ENCODE data around the gene ELL2. TPM values are rescaled to one million over a fixed set of nuclear protein-coding genes. Genes with fewer than 3 reads are reported as not detected.

Gene ELL2
- total and polyA plus RNA-seq, 7 donors, result 6.7 to 35.3 (median 26.6) TPM

DNA sequence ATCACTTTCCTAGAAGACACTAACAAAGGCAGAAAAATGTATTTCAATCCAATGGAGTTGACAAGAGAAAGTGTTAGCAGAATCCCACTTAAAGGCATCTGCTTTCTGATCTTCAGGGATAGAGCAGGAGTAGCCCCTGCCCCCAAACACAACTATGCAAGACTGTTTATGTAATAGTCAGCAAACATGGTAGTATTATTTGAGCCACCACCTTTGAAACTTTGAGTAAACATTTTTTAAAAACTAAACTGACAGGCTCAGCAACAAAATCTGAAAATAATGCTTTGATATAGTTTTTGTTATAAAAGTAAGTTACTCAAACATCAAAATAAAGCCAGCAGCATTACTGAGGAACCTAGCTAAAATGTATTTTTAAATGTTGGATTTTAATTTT is 4.8 kb downstream of the ELL2 start:
- no peak overlapping the region for H3K4me3 ChIP-seq
- TF ChIP-seq CTCF (IDR thresholded peaks at IDR 0.05) (no peak), EP300 (IDR thresholded peaks at IDR 0.05) (no peak), POLR2AphosphoS5 (IDR thresholded peaks at IDR 0.05) (no peak), POLR2A (IDR thresholded peaks at IDR 0.05) (no peak)
- peaks cover 0 to 62% (median 42%) of the 10 kb centered on the region in 4 donors for H3K4me1 ChIP-seq
- DNase-seq, result no peak
- intact Hi-C loops (cut with DNase I), result loop anchor here (5.0 kb wide), 1 partner anchor 380 kb away; no protein-coding TSS in a partner anchor
- no peaks in the 10 kb centered on the region for H3K9me3 ChIP-seq
- H3K27me3 ChIP-seq, result no peaks in the 10 kb centered on the region
- H3K27ac ChIP-seq, result peak overlapping the region in 2 of 4 donors; percentile 55 to 56
- H3K36me3 ChIP-seq, result no peaks in the 10 kb centered on the region

DNA sequence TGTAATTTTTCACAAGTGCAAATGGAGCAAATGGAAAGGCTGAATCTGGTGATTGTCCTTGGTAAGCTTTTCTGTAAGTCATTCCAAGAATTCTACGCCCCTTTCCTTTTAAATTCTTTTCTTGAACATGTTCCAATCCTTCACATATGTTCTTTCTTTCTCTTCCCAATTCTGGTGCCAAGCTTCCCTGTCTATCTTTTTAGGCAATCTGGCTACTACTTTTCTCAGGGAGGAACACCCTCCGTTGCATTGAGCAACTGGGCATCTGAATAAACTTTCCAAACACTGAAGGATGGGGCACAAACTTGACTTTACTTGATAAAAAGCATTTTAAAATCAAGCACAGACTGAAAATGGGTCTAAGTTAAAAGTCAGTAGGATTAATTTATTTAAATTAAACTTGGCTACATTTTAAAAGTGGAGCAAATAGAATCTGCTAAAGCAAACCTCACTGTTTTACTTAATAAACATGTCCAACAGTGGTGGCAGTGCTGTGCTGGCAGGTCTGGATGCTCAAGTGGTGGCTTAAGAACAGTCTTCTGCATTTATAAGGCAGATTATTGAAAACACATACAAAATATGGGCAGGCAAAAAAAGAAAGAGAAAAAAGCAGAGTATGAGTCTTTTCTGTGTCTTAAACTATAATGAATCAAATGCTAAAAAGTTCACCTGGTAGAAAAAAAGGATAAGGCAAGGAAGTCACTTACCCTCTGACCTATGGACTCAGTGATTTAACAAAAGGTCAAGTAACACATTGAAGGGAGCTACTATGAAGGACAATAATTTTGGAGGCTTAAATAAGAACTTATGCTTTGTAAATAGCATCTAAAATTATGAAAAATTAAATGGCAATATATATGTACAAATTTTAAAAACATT is 5.4 kb downstream of the ELL2 start:
- intact Hi-C loops (cut with DNase I), result loop anchor here (5.0 kb wide), 1 partner anchor 381 kb away; no protein-coding TSS in a partner anchor
- DNase-seq, result no peak
- WGBS, 2 donors, result 77 to 87% methylated on average over 2 of the region's 2 CpGs
- TF ChIP-seq POLR2A (IDR thresholded peaks at IDR 0.05) (no peak), POLR2AphosphoS5 (IDR thresholded peaks at IDR 0.05) (no peak), EP300 (IDR thresholded peaks at IDR 0.05) (no peak), CTCF (IDR thresholded peaks at IDR 0.05) (no peak)
- H3K36me3 ChIP-seq, result no peaks in the 10 kb centered on the region
- H3K27ac ChIP-seq, result peak overlapping the region in 3 of 4 donors; percentile 17 to 56 (median 55)
- H3K4me3 ChIP-seq, result no peak overlapping the region
- peaks cover 0 to 62% (median 42%) of the 10 kb centered on the region in 4 donors for H3K4me1 ChIP-seq
- H3K9me3 ChIP-seq, result no peaks in the 10 kb centered on the region
- H3K27me3 ChIP-seq, result no peaks in the 10 kb centered on the region

DNA sequence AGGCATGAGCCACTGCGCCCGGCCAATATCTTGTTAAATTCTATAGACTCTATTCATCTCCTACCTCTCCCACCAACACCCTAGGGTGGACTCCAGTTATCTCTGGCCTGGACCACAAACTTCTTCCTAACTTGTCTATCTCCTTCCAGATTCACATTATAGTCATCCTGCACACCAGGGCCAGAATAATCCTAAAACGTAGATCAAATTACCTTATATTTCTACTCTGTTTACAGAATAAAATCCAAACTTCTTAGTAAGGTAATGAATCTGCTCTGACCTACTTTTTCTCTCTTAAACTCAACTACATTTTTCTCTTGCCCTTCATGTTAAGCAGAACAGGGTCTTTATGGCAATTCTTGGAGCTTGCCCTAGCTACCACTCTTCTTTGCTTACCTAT is 6.9 kb downstream of the ELL2 start:
- no peak for DNase-seq
- intact Hi-C loops (cut with DNase I), result loop anchor here (5.0 kb wide), 1 partner anchor 383 kb away; no protein-coding TSS in a partner anchor
- 92 to 93% methylated on average over 3 of the region's 3 CpGs for WGBS, 2 donors
- Histone ChIP-seq H3K36me3 (no peaks in the 10 kb centered on the region), H3K9me3 (no peaks in the 10 kb centered on the region), H3K4me1 (peaks cover 0 to 65% (median 42%) of the 10 kb centered on the region in 4 donors), H3K27ac (peak overlapping the region in 1 of 4 donors; percentile 56), H3K4me3 (no peak overlapping the region), H3K27me3 (no peaks in the 10 kb centered on the region)
- no peak for TF ChIP-seq EP300 (IDR thresholded peaks at IDR 0.05)
- no peak for TF ChIP-seq POLR2A (IDR thresholded peaks at IDR 0.05)
- no peak for TF ChIP-seq POLR2AphosphoS5 (IDR thresholded peaks at IDR 0.05)
- TF ChIP-seq CTCF (IDR thresholded peaks at IDR 0.05), result no peak

DNA sequence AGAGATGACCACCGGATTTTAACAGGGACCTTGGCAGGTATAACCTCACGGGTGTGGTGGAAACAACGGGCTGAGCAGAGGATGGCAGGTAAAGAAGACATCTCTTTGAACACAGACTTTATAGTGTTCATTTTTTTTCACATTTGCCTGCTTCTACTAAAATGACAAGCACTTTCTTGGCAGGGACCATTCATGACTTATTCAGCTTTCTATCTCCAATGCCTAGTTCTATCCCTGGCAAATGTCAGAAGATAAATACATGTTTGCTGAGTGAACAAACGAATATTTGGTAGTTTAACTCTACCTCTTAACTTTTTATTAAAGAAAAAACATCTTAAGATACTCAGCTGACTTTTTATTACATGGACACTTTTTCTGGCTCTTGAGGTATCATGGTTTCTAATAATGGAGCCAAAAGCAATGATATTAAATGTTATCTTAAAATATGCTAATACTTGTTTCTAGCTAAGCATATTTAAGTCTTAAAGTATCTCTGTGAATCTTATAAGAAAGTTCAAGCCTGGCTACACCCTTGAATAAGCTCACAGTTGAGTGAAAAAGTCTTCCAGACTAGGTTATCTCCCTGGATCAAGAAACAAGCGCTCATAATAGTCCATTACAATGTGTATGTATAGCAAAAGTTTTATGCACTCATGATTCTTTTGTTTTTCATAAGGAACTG is 8.5 kb downstream of the ELL2 start:
- H3K36me3 ChIP-seq, result no peaks in the 10 kb centered on the region
- DNase-seq, result no peak
- H3K27me3 ChIP-seq, result no peaks in the 10 kb centered on the region
- no peaks in the 10 kb centered on the region for H3K9me3 ChIP-seq
- H3K4me1 ChIP-seq, result peaks cover 0 to 52% (median 37%) of the 10 kb centered on the region in 4 donors
- H3K4me3 ChIP-seq, result no peak overlapping the region
- peak overlapping the region in 1 of 4 donors; percentile 9 for H3K27ac ChIP-seq
- WGBS, 2 donors, result 86 to 89% methylated on average over 5 of the region's 5 CpGs
- intact Hi-C loops (cut with DNase I), result no loop called here
- TF ChIP-seq POLR2AphosphoS5 (IDR thresholded peaks at IDR 0.05), result no peak
- TF ChIP-seq CTCF (IDR thresholded peaks at IDR 0.05), result no peak
- no peak for TF ChIP-seq POLR2A (IDR thresholded peaks at IDR 0.05)
- no peak for TF ChIP-seq EP300 (IDR thresholded peaks at IDR 0.05)

Data from sigmoid colon (tissue), 7 donors.